CD14-positive monocyte (primary cell): ENCODE data around the gene PIK3R4. TPM values are rescaled to one million over a fixed set of nuclear protein-coding genes. Genes with fewer than 3 reads are reported as not detected.
A peak's percentile ranks its signal among the peaks of the same experiment; 100 is the strongest.

Experiments
- DNase-seq, 3 donors: peaks; one replicate each; pipeline ENCODE4 v3.0.0-alpha.2; 2011 to 2022
- H2AFZ ChIP-seq: 2 replicates; pipeline ENCODE4 v1.6.0; 2012; ENCODE audit warnings: mild to moderate bottlenecking, low read depth, low read length, inconsistent platforms; ENCODE audit not compliant: insufficient read depth, poor library complexity, severe bottlenecking
- H3K27ac ChIP-seq, 2 donors: 1 replicate in 1 of 2; 2 replicates in 1 of 2; pipeline ENCODE4 v1.5.1; 2012 to 2013; ENCODE audit warnings: low read length in 2 of 2, control low read depth in 1 of 2, inconsistent platforms in 1 of 2, low read depth in 1 of 2, mild to moderate bottlenecking in 1 of 2
- H3K27me3 ChIP-seq, 2 donors: one replicate each; pipeline versions ENCODE4 v1.6.0 to v1.6.1; 2011 to 2013; ENCODE audit warnings: low read length in 2 of 2; ENCODE audit not compliant: control insufficient read depth in 2 of 2, insufficient read depth in 2 of 2
- H3K36me3 ChIP-seq, 2 donors: replicated peaks in 1 of 2; 1 replicate in 1 of 2; 2 replicates in 1 of 2; pipeline versions ENCODE4 v1.5.1 to v1.6.1; 2012 to 2013; ENCODE audit warnings: low read length in 2 of 2, control low read depth in 1 of 2, inconsistent platforms in 1 of 2, mild to moderate bottlenecking in 1 of 2; ENCODE audit not compliant: insufficient read depth in 2 of 2, control insufficient read depth in 1 of 2
- H3K4me1 ChIP-seq, 2 donors: 1 replicate in 1 of 2; 2 replicates in 1 of 2; pipeline versions ENCODE4 v1.5.1 to v1.6.1; 2012 to 2013; ENCODE audit warnings: low read length in 2 of 2, control low read depth in 1 of 2, inconsistent platforms in 1 of 2, mild to moderate bottlenecking in 1 of 2, moderate library complexity in 1 of 2; ENCODE audit not compliant: insufficient read depth in 2 of 2, control insufficient read depth in 1 of 2
- H3K4me2 ChIP-seq: replicated peaks from 2 replicates; pipeline ENCODE3; 2012; ENCODE audit warnings: low read length, moderate library complexity, mild to moderate bottlenecking; ENCODE audit not compliant: poor library complexity, severe bottlenecking; ENCODE audit errors: extremely low read depth
- H3K4me3 ChIP-seq, 3 experiments: fragments of 200-600 bp in 1 of 3; sonication (generic) in 1 of 3; replicated peaks in 1 of 3; 1 replicate in 2 of 3; 2 replicates in 1 of 3; pipeline ENCODE4 v1.5.1; 2011 to 2013; ENCODE audit warnings: low read length in 3 of 3, mild to moderate bottlenecking in 3 of 3, control low read depth in 2 of 3, low read depth in 2 of 3, inconsistent platforms in 1 of 3, moderate library complexity in 1 of 3
- H3K79me2 ChIP-seq: 2 replicates; pipeline ENCODE4 v1.6.0; 2012; ENCODE audit warnings: mild to moderate bottlenecking, control low read depth, inconsistent platforms, low read length, moderate library complexity; ENCODE audit not compliant: insufficient read depth
- H3K9ac ChIP-seq: 2 replicates; pipeline ENCODE4 v1.6.0; 2017; ENCODE audit warnings: low read length, mild to moderate bottlenecking; ENCODE audit not compliant: insufficient read depth, poor library complexity, severe bottlenecking
- H3K9me3 ChIP-seq, 2 donors: replicated peaks in 1 of 2; 1 replicate in 1 of 2; 2 replicates in 1 of 2; pipeline versions ENCODE4 v1.5.1 to v1.6.1; 2012 to 2013; ENCODE audit warnings: low read length in 2 of 2, control low read depth in 1 of 2; ENCODE audit not compliant: control insufficient read depth in 1 of 2, insufficient read depth in 1 of 2
- H4K20me1 ChIP-seq: 2 replicates; pipeline ENCODE4 v1.6.0; 2012; ENCODE audit warnings: mild to moderate bottlenecking, low read length, control low read depth, moderate library complexity; ENCODE audit not compliant: insufficient read depth
- H3K27ac Mint-ChIP-seq, 7 donors: one replicate each; pipeline ENCODE4 v1.8.0; 2020; ENCODE audit warnings: mild to moderate bottlenecking in 7 of 7, mixed read lengths in 7 of 7, moderate library complexity in 6 of 7, inconsistent platforms in 2 of 7
- H3K27me3 Mint-ChIP-seq, 3 donors: one replicate each; pipeline ENCODE4 v1.8.0; 2021 to 2022; ENCODE audit warnings: low read depth in 3 of 3, mild to moderate bottlenecking in 3 of 3, mixed read lengths in 3 of 3, moderate library complexity in 3 of 3, inconsistent platforms in 1 of 3
- H3K36me3 Mint-ChIP-seq, 2 donors: one replicate each; pipeline ENCODE4 v1.8.0; 2020; ENCODE audit warnings: mixed read lengths in 2 of 2, inconsistent platforms in 1 of 2, mild to moderate bottlenecking in 1 of 2
- H3K4me1 Mint-ChIP-seq: one replicate; pipeline ENCODE4 v1.8.0; 2020; ENCODE audit warnings: mild to moderate bottlenecking, mixed read lengths
- H3K4me3 Mint-ChIP-seq, 2 donors: one replicate each; pipeline ENCODE4 v1.8.0; 2020; ENCODE audit warnings: mild to moderate bottlenecking in 2 of 2, mixed read lengths in 2 of 2, moderate library complexity in 1 of 2
- H3K9me3 Mint-ChIP-seq, 7 donors: one replicate each; pipeline ENCODE4 v1.8.0; 2020 to 2022; ENCODE audit warnings: mixed read lengths in 7 of 7, mild to moderate bottlenecking in 6 of 7, moderate library complexity in 6 of 7, inconsistent platforms in 2 of 7
- CTCF ChIP-seq: fragments of 200-600 bp; IDR thresholded peaks from one replicate; pipeline ENCODE4 v1.8.0; 2022; ENCODE audit warnings: antibody characterized with exemption, mild to moderate bottlenecking
- WGBS: methylation state at CpG from one replicate; pipeline ENCODE4 v1.1.5; 2013; ENCODE audit warnings: missing lambda C conversion rate; ENCODE audit not compliant: insufficient coverage; 5-methylcytosine and 5-hydroxymethylcytosine counted together
- intact Hi-C, 2 donors: fragments of 100-400 bp; cut with micrococcal nuclease; formaldehyde crosslinking; loops; one replicate each; pipeline versions ENCODE4 v1.15.0 to v1.15.1; 2023
- polyA plus RNA-seq, 3 donors: library from polyadenylated mRNA; depleted of rRNA in 1 of 3; unstranded in 2 of 3; stranded (reverse) in 1 of 3; fragments of 300-500 nt in 2 of 3; fragments of >200 nt in 1 of 3; fragmentation: Illumina TruSeq in 2 of 3; gene quantifications; 1 replicate in 2 of 3; 2 replicates in 1 of 3; pipeline ENCODE4 v1.2.3, GENCODE V29; 2012 to 2021

PIK3R4 gene
- polyA plus RNA-seq, 3 donors, result 6.5 to 18.7 (median 10.1) TPM

GRCh38 chr3:130761730-130762311, 15.2 kb upstream of the PIK3R4 start:
- TF ChIP-seq CTCF, result no peak
- no peak overlapping the region for H3K4me2 ChIP-seq
- no peaks in the 10 kb centered on the region for H3K36me3 Mint-ChIP-seq

GRCh38 chr3:130760922-130761321, 14.3 kb upstream of the PIK3R4 start:
- Histone ChIP-seq H3K9me3 (no peaks in the 10 kb centered on the region), H4K20me1 (no peaks in the 10 kb centered on the region), H3K4me1 (no peaks in the 10 kb centered on the region), H3K79me2 (no peaks in the 10 kb centered on the region), H3K27ac (no peak overlapping the region), H3K9ac (no peak overlapping the region), H3K36me3 (no peaks in the 10 kb centered on the region), H3K4me3 (no peak overlapping the region), H3K27me3 (no peaks in the 10 kb centered on the region), H2AFZ (peak overlapping the region; percentile 11), H3K4me2 (no peak overlapping the region)
- no peaks in the 10 kb centered on the region for H3K9me3 Mint-ChIP-seq
- DNase-seq, result no peak
- H3K4me3 Mint-ChIP-seq, result no peak overlapping the region
- WGBS, result 100% methylated on average over 1 of the region's 1 CpG
- TF ChIP-seq CTCF, result no peak
- H3K27me3 Mint-ChIP-seq, result peaks cover 0 to 2% (median 0%) of the 10 kb centered on the region in 3 donors
- no peak overlapping the region for H3K27ac Mint-ChIP-seq
- intact Hi-C loops, result loop anchor here (5.0 kb wide), 1 partner anchor 131 kb away; the partner anchor contains the start of gene ATP2C1 (in 2 of the 2)
- no peaks in the 10 kb centered on the region for H3K4me1 Mint-ChIP-seq
- H3K36me3 Mint-ChIP-seq, result no peaks in the 10 kb centered on the region

More at GRCh38 chr3:130761730-130762311, 15.2 kb upstream of the PIK3R4 start:
- Histone ChIP-seq H3K4me1 (no peaks in the 10 kb centered on the region), H3K9me3 (no peaks in the 10 kb centered on the region), H3K27ac (no peak overlapping the region), H2AFZ (peak overlapping the region; percentile 11), H3K4me3 (no peak overlapping the region), H3K79me2 (no peaks in the 10 kb centered on the region), H3K27me3 (no peaks in the 10 kb centered on the region), H3K36me3 (no peaks in the 10 kb centered on the region), H4K20me1 (no peaks in the 10 kb centered on the region), H3K9ac (no peak overlapping the region)
- intact Hi-C loops, result loop anchor here (5.0 kb wide), 1 partner anchor 130 kb away; the partner anchor contains the start of gene ATP2C1 (in 2 of the 2)
- no peaks in the 10 kb centered on the region for H3K9me3 Mint-ChIP-seq
- H3K4me1 Mint-ChIP-seq, result no peaks in the 10 kb centered on the region
- H3K27me3 Mint-ChIP-seq, result peaks cover 0 to 3% (median 2%) of the 10 kb centered on the region in 3 donors
- no peak overlapping the region for H3K4me3 Mint-ChIP-seq
- no peak overlapping the region for H3K27ac Mint-ChIP-seq
- WGBS, result 100% methylated on average over 2 of the region's 9 CpGs
- DNase-seq, result no peak
